CD14-positive monocyte (primary cell): Measurements from ENCODE around the gene CDS1. TPM values are rescaled to one million over a fixed set of nuclear protein-coding genes. Genes with fewer than 3 reads are reported as not detected.
A peak's percentile ranks its signal among the peaks of the same experiment; 100 is the strongest.

Experiments used
- DNase-seq, 3 donors: peaks; one replicate each; pipeline ENCODE4 v3.0.0-alpha.2; 2011 to 2022
- H2AFZ ChIP-seq: 2 replicates; pipeline ENCODE4 v1.6.0; 2012; ENCODE audit warnings: mild to moderate bottlenecking, low read depth, low read length, inconsistent platforms; ENCODE audit not compliant: insufficient read depth, poor library complexity, severe bottlenecking
- H3K27ac ChIP-seq, 2 donors: 1 replicate in 1 of 2; 2 replicates in 1 of 2; pipeline ENCODE4 v1.5.1; 2012 to 2013; ENCODE audit warnings: low read length in 2 of 2, control low read depth in 1 of 2, inconsistent platforms in 1 of 2, low read depth in 1 of 2, mild to moderate bottlenecking in 1 of 2
- H3K27me3 ChIP-seq, 2 donors: one replicate each; pipeline versions ENCODE4 v1.6.0 to v1.6.1; 2011 to 2013; ENCODE audit warnings: low read length in 2 of 2; ENCODE audit not compliant: control insufficient read depth in 2 of 2, insufficient read depth in 2 of 2
- H3K36me3 ChIP-seq, 2 donors: replicated peaks in 1 of 2; 1 replicate in 1 of 2; 2 replicates in 1 of 2; pipeline versions ENCODE4 v1.5.1 to v1.6.1; 2012 to 2013; ENCODE audit warnings: low read length in 2 of 2, control low read depth in 1 of 2, inconsistent platforms in 1 of 2, mild to moderate bottlenecking in 1 of 2; ENCODE audit not compliant: insufficient read depth in 2 of 2, control insufficient read depth in 1 of 2
- H3K4me1 ChIP-seq, 2 donors: 1 replicate in 1 of 2; 2 replicates in 1 of 2; pipeline versions ENCODE4 v1.5.1 to v1.6.1; 2012 to 2013; ENCODE audit warnings: low read length in 2 of 2, control low read depth in 1 of 2, inconsistent platforms in 1 of 2, mild to moderate bottlenecking in 1 of 2, moderate library complexity in 1 of 2; ENCODE audit not compliant: insufficient read depth in 2 of 2, control insufficient read depth in 1 of 2
- H3K4me2 ChIP-seq: replicated peaks from 2 replicates; pipeline ENCODE3; 2012; ENCODE audit warnings: low read length, moderate library complexity, mild to moderate bottlenecking; ENCODE audit not compliant: poor library complexity, severe bottlenecking; ENCODE audit errors: extremely low read depth
- H3K4me3 ChIP-seq, 3 experiments: fragments of 200-600 bp in 1 of 3; sonication (generic) in 1 of 3; replicated peaks in 1 of 3; 1 replicate in 2 of 3; 2 replicates in 1 of 3; pipeline ENCODE4 v1.5.1; 2011 to 2013; ENCODE audit warnings: low read length in 3 of 3, mild to moderate bottlenecking in 3 of 3, control low read depth in 2 of 3, low read depth in 2 of 3, inconsistent platforms in 1 of 3, moderate library complexity in 1 of 3
- H3K79me2 ChIP-seq: 2 replicates; pipeline ENCODE4 v1.6.0; 2012; ENCODE audit warnings: mild to moderate bottlenecking, control low read depth, inconsistent platforms, low read length, moderate library complexity; ENCODE audit not compliant: insufficient read depth
- H3K9ac ChIP-seq: 2 replicates; pipeline ENCODE4 v1.6.0; 2017; ENCODE audit warnings: low read length, mild to moderate bottlenecking; ENCODE audit not compliant: insufficient read depth, poor library complexity, severe bottlenecking
- H3K9me3 ChIP-seq, 2 donors: replicated peaks in 1 of 2; 1 replicate in 1 of 2; 2 replicates in 1 of 2; pipeline versions ENCODE4 v1.5.1 to v1.6.1; 2012 to 2013; ENCODE audit warnings: low read length in 2 of 2, control low read depth in 1 of 2; ENCODE audit not compliant: control insufficient read depth in 1 of 2, insufficient read depth in 1 of 2
- H4K20me1 ChIP-seq: 2 replicates; pipeline ENCODE4 v1.6.0; 2012; ENCODE audit warnings: mild to moderate bottlenecking, low read length, control low read depth, moderate library complexity; ENCODE audit not compliant: insufficient read depth
- H3K27ac Mint-ChIP-seq, 7 donors: one replicate each; pipeline ENCODE4 v1.8.0; 2020; ENCODE audit warnings: mild to moderate bottlenecking in 7 of 7, mixed read lengths in 7 of 7, moderate library complexity in 6 of 7, inconsistent platforms in 2 of 7
- H3K27me3 Mint-ChIP-seq, 3 donors: one replicate each; pipeline ENCODE4 v1.8.0; 2021 to 2022; ENCODE audit warnings: low read depth in 3 of 3, mild to moderate bottlenecking in 3 of 3, mixed read lengths in 3 of 3, moderate library complexity in 3 of 3, inconsistent platforms in 1 of 3
- H3K36me3 Mint-ChIP-seq, 2 donors: one replicate each; pipeline ENCODE4 v1.8.0; 2020; ENCODE audit warnings: mixed read lengths in 2 of 2, inconsistent platforms in 1 of 2, mild to moderate bottlenecking in 1 of 2
- H3K4me1 Mint-ChIP-seq: one replicate; pipeline ENCODE4 v1.8.0; 2020; ENCODE audit warnings: mild to moderate bottlenecking, mixed read lengths
- H3K4me3 Mint-ChIP-seq, 2 donors: one replicate each; pipeline ENCODE4 v1.8.0; 2020; ENCODE audit warnings: mild to moderate bottlenecking in 2 of 2, mixed read lengths in 2 of 2, moderate library complexity in 1 of 2
- H3K9me3 Mint-ChIP-seq, 7 donors: one replicate each; pipeline ENCODE4 v1.8.0; 2020 to 2022; ENCODE audit warnings: mixed read lengths in 7 of 7, mild to moderate bottlenecking in 6 of 7, moderate library complexity in 6 of 7, inconsistent platforms in 2 of 7
- WGBS: methylation state at CpG from one replicate; pipeline ENCODE4 v1.1.5; 2013; ENCODE audit warnings: missing lambda C conversion rate; ENCODE audit not compliant: insufficient coverage; 5-methylcytosine and 5-hydroxymethylcytosine counted together
- intact Hi-C, 2 donors: fragments of 100-400 bp; cut with micrococcal nuclease; formaldehyde crosslinking; loops; one replicate each; pipeline versions ENCODE4 v1.15.0 to v1.15.1; 2023
- polyA plus RNA-seq, 3 donors: library from polyadenylated mRNA; depleted of rRNA in 1 of 3; unstranded in 2 of 3; stranded (reverse) in 1 of 3; fragments of 300-500 nt in 2 of 3; fragments of >200 nt in 1 of 3; fragmentation: Illumina TruSeq in 2 of 3; gene quantifications; 1 replicate in 2 of 3; 2 replicates in 1 of 3; pipeline ENCODE4 v1.2.3, GENCODE V29; 2012 to 2021
- TF ChIP-seq, protein P1 (sequence below): fragments of 200-600 bp; IDR thresholded peaks from one replicate; pipeline ENCODE4 v1.8.0; 2022; ENCODE audit warnings: antibody characterized with exemption, mild to moderate bottlenecking

Gene CDS1
- polyA plus RNA-seq, 3 donors, result 0.12 to 0.15 (median 0.13) TPM

DNA sequence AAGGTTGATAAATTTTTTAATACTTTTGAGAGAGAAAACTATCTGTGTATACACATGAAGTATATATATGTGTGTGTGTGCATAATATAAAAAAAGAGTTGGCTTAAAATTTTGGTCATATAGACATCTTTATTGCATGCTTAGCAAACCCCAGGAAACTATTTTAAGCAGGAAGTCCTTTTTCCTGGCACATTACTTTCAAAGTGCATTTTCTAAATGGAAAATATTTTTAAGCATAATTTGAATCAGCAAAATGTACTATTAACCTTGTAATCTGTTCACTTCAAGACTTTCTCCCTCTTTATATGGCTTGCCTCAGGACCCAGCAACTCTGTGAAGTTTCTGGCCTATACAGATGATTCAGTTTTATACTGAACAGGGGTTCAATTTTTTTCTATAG lies 106.3 kb downstream of the CDS1 start:
- H4K20me1 ChIP-seq, result peaks cover 26% of the 10 kb centered on the region
- Mint-ChIP-seq H3K27ac (no peak overlapping the region), H3K27me3 (no peaks in the 10 kb centered on the region), H3K4me3 (no peak overlapping the region), H3K9me3 (no peaks in the 10 kb centered on the region), H3K4me1 (peaks cover 19% of the 10 kb centered on the region), H3K36me3 (peaks cover 80 to 91% of the 10 kb centered on the region in 2 donors)
- no peak overlapping the region for H2AFZ ChIP-seq
- peaks cover 65 to 95% of the 10 kb centered on the region in 2 donors for H3K36me3 ChIP-seq
- intact Hi-C loops, result no loop called here
- peaks cover 19 to 26% of the 10 kb centered on the region in 2 donors for H3K4me1 ChIP-seq
- no peak for DNase-seq
- no peak overlapping the region for H3K27ac ChIP-seq
- H3K4me2 ChIP-seq, result no peak overlapping the region
- no peaks in the 10 kb centered on the region for H3K79me2 ChIP-seq
- no peak overlapping the region for H3K4me3 ChIP-seq
- H3K27me3 ChIP-seq, result no peaks in the 10 kb centered on the region
- no peak overlapping the region for H3K9ac ChIP-seq
- no peaks in the 10 kb centered on the region for H3K9me3 ChIP-seq
- TF ChIP-seq, protein P1, sequence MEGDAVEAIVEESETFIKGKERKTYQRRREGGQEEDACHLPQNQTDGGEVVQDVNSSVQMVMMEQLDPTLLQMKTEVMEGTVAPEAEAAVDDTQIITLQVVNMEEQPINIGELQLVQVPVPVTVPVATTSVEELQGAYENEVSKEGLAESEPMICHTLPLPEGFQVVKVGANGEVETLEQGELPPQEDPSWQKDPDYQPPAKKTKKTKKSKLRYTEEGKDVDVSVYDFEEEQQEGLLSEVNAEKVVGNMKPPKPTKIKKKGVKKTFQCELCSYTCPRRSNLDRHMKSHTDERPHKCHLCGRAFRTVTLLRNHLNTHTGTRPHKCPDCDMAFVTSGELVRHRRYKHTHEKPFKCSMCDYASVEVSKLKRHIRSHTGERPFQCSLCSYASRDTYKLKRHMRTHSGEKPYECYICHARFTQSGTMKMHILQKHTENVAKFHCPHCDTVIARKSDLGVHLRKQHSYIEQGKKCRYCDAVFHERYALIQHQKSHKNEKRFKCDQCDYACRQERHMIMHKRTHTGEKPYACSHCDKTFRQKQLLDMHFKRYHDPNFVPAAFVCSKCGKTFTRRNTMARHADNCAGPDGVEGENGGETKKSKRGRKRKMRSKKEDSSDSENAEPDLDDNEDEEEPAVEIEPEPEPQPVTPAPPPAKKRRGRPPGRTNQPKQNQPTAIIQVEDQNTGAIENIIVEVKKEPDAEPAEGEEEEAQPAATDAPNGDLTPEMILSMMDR, result no peak

DNA sequence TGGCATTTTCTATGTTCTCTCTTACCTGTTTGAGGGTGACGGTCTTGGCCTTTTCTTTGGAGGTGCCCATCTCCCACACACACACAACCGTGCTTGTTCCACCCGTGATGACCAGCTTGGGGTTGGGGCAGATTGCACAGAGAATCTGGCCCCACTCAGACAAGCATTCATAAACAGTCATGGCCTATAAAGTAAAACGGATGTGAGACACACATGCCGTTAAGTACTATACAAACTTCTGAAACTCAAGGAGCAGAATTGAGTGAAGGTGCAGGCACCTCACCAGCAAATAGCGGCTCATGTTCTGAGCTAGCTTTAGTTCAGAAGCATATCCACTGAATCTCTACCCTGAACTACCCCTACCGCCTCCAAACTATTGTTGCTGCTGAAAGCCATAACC lies 107.6 kb downstream of the CDS1 start:
- Histone ChIP-seq H4K20me1 (peaks cover 21% of the 10 kb centered on the region), H3K27ac (peak overlapping the region in 1 of 2 donors; percentile 74), H3K4me2 (peak overlapping the region; percentile 59), H3K79me2 (no peaks in the 10 kb centered on the region), H3K4me1 (peaks cover 19 to 26% of the 10 kb centered on the region in 2 donors), H3K9me3 (no peaks in the 10 kb centered on the region), H3K36me3 (peaks cover 67 to 95% of the 10 kb centered on the region in 2 donors), H2AFZ (no peak overlapping the region), H3K4me3 (peak overlapping the region in 1 of 3 experiments; percentile 42), H3K27me3 (no peaks in the 10 kb centered on the region), H3K9ac (no peak overlapping the region)
- H3K9me3 Mint-ChIP-seq, result no peaks in the 10 kb centered on the region
- no peaks in the 10 kb centered on the region for H3K27me3 Mint-ChIP-seq
- no peak overlapping the region for H3K4me3 Mint-ChIP-seq
- H3K36me3 Mint-ChIP-seq, result peaks cover 75 to 89% of the 10 kb centered on the region in 2 donors
- DNase-seq, result no peak
- intact Hi-C loops, result no loop called here
- WGBS, result 92% methylated on average over 2 of the region's 7 CpGs
- H3K4me1 Mint-ChIP-seq, result peaks cover 19% of the 10 kb centered on the region
- TF ChIP-seq, protein P1, result no peak
- H3K27ac Mint-ChIP-seq, result peak overlapping the region in 5 of 7 donors; percentile 16 to 91 (median 83)
